CD14-positive monocyte (primary cell): ENCODE results near the gene PMM1. TPM values are rescaled to one million over a fixed set of nuclear protein-coding genes. Genes with fewer than 3 reads are reported as not detected.

Experiments used
- DNase-seq, 3 donors: peaks; one replicate each; pipeline ENCODE4 v3.0.0-alpha.2; 2011 to 2022
- H2AFZ ChIP-seq: 2 replicates; pipeline ENCODE4 v1.6.0; 2012; ENCODE audit warnings: mild to moderate bottlenecking, low read depth, low read length, inconsistent platforms; ENCODE audit not compliant: insufficient read depth, poor library complexity, severe bottlenecking
- H3K27ac ChIP-seq, 2 donors: 1 replicate in 1 of 2; 2 replicates in 1 of 2; pipeline ENCODE4 v1.5.1; 2012 to 2013; ENCODE audit warnings: low read length in 2 of 2, control low read depth in 1 of 2, inconsistent platforms in 1 of 2, low read depth in 1 of 2, mild to moderate bottlenecking in 1 of 2
- H3K27me3 ChIP-seq, 2 donors: one replicate each; pipeline versions ENCODE4 v1.6.0 to v1.6.1; 2011 to 2013; ENCODE audit warnings: low read length in 2 of 2; ENCODE audit not compliant: control insufficient read depth in 2 of 2, insufficient read depth in 2 of 2
- H3K36me3 ChIP-seq, 2 donors: replicated peaks in 1 of 2; 1 replicate in 1 of 2; 2 replicates in 1 of 2; pipeline versions ENCODE4 v1.5.1 to v1.6.1; 2012 to 2013; ENCODE audit warnings: low read length in 2 of 2, control low read depth in 1 of 2, inconsistent platforms in 1 of 2, mild to moderate bottlenecking in 1 of 2; ENCODE audit not compliant: insufficient read depth in 2 of 2, control insufficient read depth in 1 of 2
- H3K4me1 ChIP-seq, 2 donors: 1 replicate in 1 of 2; 2 replicates in 1 of 2; pipeline versions ENCODE4 v1.5.1 to v1.6.1; 2012 to 2013; ENCODE audit warnings: low read length in 2 of 2, control low read depth in 1 of 2, inconsistent platforms in 1 of 2, mild to moderate bottlenecking in 1 of 2, moderate library complexity in 1 of 2; ENCODE audit not compliant: insufficient read depth in 2 of 2, control insufficient read depth in 1 of 2
- H3K4me2 ChIP-seq: replicated peaks from 2 replicates; pipeline ENCODE3; 2012; ENCODE audit warnings: low read length, moderate library complexity, mild to moderate bottlenecking; ENCODE audit not compliant: poor library complexity, severe bottlenecking; ENCODE audit errors: extremely low read depth
- H3K4me3 ChIP-seq, 3 experiments: fragments of 200-600 bp in 1 of 3; sonication (generic) in 1 of 3; replicated peaks in 1 of 3; 1 replicate in 2 of 3; 2 replicates in 1 of 3; pipeline ENCODE4 v1.5.1; 2011 to 2013; ENCODE audit warnings: low read length in 3 of 3, mild to moderate bottlenecking in 3 of 3, control low read depth in 2 of 3, low read depth in 2 of 3, inconsistent platforms in 1 of 3, moderate library complexity in 1 of 3
- H3K79me2 ChIP-seq: 2 replicates; pipeline ENCODE4 v1.6.0; 2012; ENCODE audit warnings: mild to moderate bottlenecking, control low read depth, inconsistent platforms, low read length, moderate library complexity; ENCODE audit not compliant: insufficient read depth
- H3K9ac ChIP-seq: 2 replicates; pipeline ENCODE4 v1.6.0; 2017; ENCODE audit warnings: low read length, mild to moderate bottlenecking; ENCODE audit not compliant: insufficient read depth, poor library complexity, severe bottlenecking
- H3K9me3 ChIP-seq, 2 donors: replicated peaks in 1 of 2; 1 replicate in 1 of 2; 2 replicates in 1 of 2; pipeline versions ENCODE4 v1.5.1 to v1.6.1; 2012 to 2013; ENCODE audit warnings: low read length in 2 of 2, control low read depth in 1 of 2; ENCODE audit not compliant: control insufficient read depth in 1 of 2, insufficient read depth in 1 of 2
- H4K20me1 ChIP-seq: 2 replicates; pipeline ENCODE4 v1.6.0; 2012; ENCODE audit warnings: mild to moderate bottlenecking, low read length, control low read depth, moderate library complexity; ENCODE audit not compliant: insufficient read depth
- H3K27ac Mint-ChIP-seq, 7 donors: one replicate each; pipeline ENCODE4 v1.8.0; 2020; ENCODE audit warnings: mild to moderate bottlenecking in 7 of 7, mixed read lengths in 7 of 7, moderate library complexity in 6 of 7, inconsistent platforms in 2 of 7
- H3K27me3 Mint-ChIP-seq, 3 donors: one replicate each; pipeline ENCODE4 v1.8.0; 2021 to 2022; ENCODE audit warnings: low read depth in 3 of 3, mild to moderate bottlenecking in 3 of 3, mixed read lengths in 3 of 3, moderate library complexity in 3 of 3, inconsistent platforms in 1 of 3
- H3K36me3 Mint-ChIP-seq, 2 donors: one replicate each; pipeline ENCODE4 v1.8.0; 2020; ENCODE audit warnings: mixed read lengths in 2 of 2, inconsistent platforms in 1 of 2, mild to moderate bottlenecking in 1 of 2
- H3K4me1 Mint-ChIP-seq: one replicate; pipeline ENCODE4 v1.8.0; 2020; ENCODE audit warnings: mild to moderate bottlenecking, mixed read lengths
- H3K4me3 Mint-ChIP-seq, 2 donors: one replicate each; pipeline ENCODE4 v1.8.0; 2020; ENCODE audit warnings: mild to moderate bottlenecking in 2 of 2, mixed read lengths in 2 of 2, moderate library complexity in 1 of 2
- H3K9me3 Mint-ChIP-seq, 7 donors: one replicate each; pipeline ENCODE4 v1.8.0; 2020 to 2022; ENCODE audit warnings: mixed read lengths in 7 of 7, mild to moderate bottlenecking in 6 of 7, moderate library complexity in 6 of 7, inconsistent platforms in 2 of 7
- CTCF ChIP-seq: fragments of 200-600 bp; IDR thresholded peaks from one replicate; pipeline ENCODE4 v1.8.0; 2022; ENCODE audit warnings: antibody characterized with exemption, mild to moderate bottlenecking
- WGBS: methylation state at CpG from one replicate; pipeline ENCODE4 v1.1.5; 2013; ENCODE audit warnings: missing lambda C conversion rate; ENCODE audit not compliant: insufficient coverage; 5-methylcytosine and 5-hydroxymethylcytosine counted together
- intact Hi-C, 2 donors: fragments of 100-400 bp; cut with micrococcal nuclease; formaldehyde crosslinking; loops; one replicate each; pipeline versions ENCODE4 v1.15.0 to v1.15.1; 2023
- polyA plus RNA-seq, 3 donors: library from polyadenylated mRNA; depleted of rRNA in 1 of 3; unstranded in 2 of 3; stranded (reverse) in 1 of 3; fragments of 300-500 nt in 2 of 3; fragments of >200 nt in 1 of 3; fragmentation: Illumina TruSeq in 2 of 3; gene quantifications; 1 replicate in 2 of 3; 2 replicates in 1 of 3; pipeline ENCODE4 v1.2.3, GENCODE V29; 2012 to 2021

The PMM1 gene
- polyA plus RNA-seq, 3 donors, result 15.6 to 32.4 (median 23.5) TPM

GRCh38 chr22:41540365-41540764 lies 49.3 kb downstream of the PMM1 start:
- Histone ChIP-seq H3K4me2 (no peak overlapping the region), H3K27me3 (no peaks in the 10 kb centered on the region), H3K79me2 (peaks cover 40% of the 10 kb centered on the region), H2AFZ (no peak overlapping the region), H3K9me3 (no peaks in the 10 kb centered on the region), H3K4me3 (no peak overlapping the region), H3K27ac (peak overlapping the region in 1 of 2 donors; percentile 26), H3K36me3 (peaks cover 13 to 40% of the 10 kb centered on the region in 2 donors), H3K9ac (no peak overlapping the region), H3K4me1 (peaks cover 17 to 24% of the 10 kb centered on the region in 2 donors), H4K20me1 (peaks cover 23% of the 10 kb centered on the region)
- Mint-ChIP-seq H3K27ac (no peak overlapping the region), H3K27me3 (no peaks in the 10 kb centered on the region), H3K4me3 (no peak overlapping the region), H3K4me1 (peaks cover 30% of the 10 kb centered on the region), H3K9me3 (no peaks in the 10 kb centered on the region), H3K36me3 (peaks cover 28 to 36% of the 10 kb centered on the region in 2 donors)
- intact Hi-C loops, result loop anchor here (5.0 kb wide), 3 partner anchors 52 to 73 kb away; partner anchors contain the start of genes ACO2 (in 1 of the 2) and PHF5A (in 1 of the 2)
- WGBS, result 96% methylated on average over 3 of the region's 7 CpGs
- no peak for TF ChIP-seq CTCF
- DNase-seq, result no peak

- Histone ChIP-seq H3K4me1 (peaks cover 16 to 21% of the 10 kb centered on the region in 2 donors), H3K9ac (no peak overlapping the region), H4K20me1 (peaks cover 23% of the 10 kb centered on the region), H2AFZ (no peak overlapping the region), H3K4me2 (no peak overlapping the region), H3K79me2 (peaks cover 40% of the 10 kb centered on the region), H3K4me3 (no peak overlapping the region), H3K27me3 (no peaks in the 10 kb centered on the region), H3K27ac (no peak overlapping the region), H3K9me3 (no peaks in the 10 kb centered on the region), H3K36me3 (peaks cover 13 to 41% of the 10 kb centered on the region in 2 donors)
- Mint-ChIP-seq H3K27ac (peak overlapping the region in 1 of 7 donors; percentile 4), H3K27me3 (no peaks in the 10 kb centered on the region), H3K9me3 (no peaks in the 10 kb centered on the region), H3K36me3 (peaks cover 31 to 40% of the 10 kb centered on the region in 2 donors), H3K4me1 (peaks cover 28% of the 10 kb centered on the region), H3K4me3 (no peak overlapping the region)
- 100% methylated on average over 3 of the region's 3 CpGs for WGBS
- intact Hi-C loops, result loop anchor here (5.0 kb wide), 3 partner anchors 52 to 73 kb away; partner anchors contain the start of genes ACO2 (in 1 of the 2) and PHF5A (in 1 of the 2)
- TF ChIP-seq CTCF, result no peak
- no peak for DNase-seq
Observed at GRCh38 chr22:41540006-41540315, 49.7 kb downstream of the PMM1 start.
